NCI-H1092 treated with DMSO at 0.1 percent for 48 hours (cell line): ENCODE data around the gene FMO3.

ENCODE experiments used
- DNase-seq: peaks from one replicate; lab custom pipeline; 2025; lab: John Stamatoyannopoulos, UW

FMO3 gene

DNA sequence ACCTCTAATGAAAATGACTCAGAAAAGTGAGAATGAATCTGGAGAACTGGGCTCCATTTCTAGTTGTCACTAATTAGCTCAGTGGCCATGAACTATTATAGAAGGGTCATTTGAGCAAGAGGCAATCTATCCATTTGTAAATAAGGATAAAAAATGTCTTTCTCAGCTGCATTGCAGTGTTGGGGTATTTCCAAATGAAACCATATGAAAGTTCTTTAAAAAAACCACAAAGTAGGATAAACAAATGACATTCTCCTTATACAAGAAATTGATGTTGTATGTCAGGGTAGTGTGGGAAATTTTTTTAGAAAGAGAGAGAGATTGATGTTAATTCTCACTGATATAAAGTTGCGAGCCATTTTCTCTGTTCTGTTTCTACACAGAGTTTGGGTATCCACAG, 26.0 kb downstream of the FMO3 start:
- no peak for DNase-seq

DNA sequence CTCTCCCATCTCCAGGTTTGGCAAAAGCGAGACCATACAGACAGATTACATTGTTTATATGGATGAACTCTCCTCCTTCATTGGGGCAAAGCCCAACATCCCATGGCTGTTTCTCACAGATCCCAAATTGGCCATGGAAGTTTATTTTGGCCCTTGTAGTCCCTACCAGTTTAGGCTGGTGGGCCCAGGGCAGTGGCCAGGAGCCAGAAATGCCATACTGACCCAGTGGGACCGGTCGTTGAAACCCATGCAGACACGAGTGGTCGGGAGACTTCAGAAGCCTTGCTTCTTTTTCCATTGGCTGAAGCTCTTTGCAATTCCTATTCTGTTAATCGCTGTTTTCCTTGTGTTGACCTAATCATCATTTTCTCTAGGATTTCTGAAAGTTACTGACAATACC, 26.4 kb downstream of the FMO3 start:
- no peak for DNase-seq

DNA sequence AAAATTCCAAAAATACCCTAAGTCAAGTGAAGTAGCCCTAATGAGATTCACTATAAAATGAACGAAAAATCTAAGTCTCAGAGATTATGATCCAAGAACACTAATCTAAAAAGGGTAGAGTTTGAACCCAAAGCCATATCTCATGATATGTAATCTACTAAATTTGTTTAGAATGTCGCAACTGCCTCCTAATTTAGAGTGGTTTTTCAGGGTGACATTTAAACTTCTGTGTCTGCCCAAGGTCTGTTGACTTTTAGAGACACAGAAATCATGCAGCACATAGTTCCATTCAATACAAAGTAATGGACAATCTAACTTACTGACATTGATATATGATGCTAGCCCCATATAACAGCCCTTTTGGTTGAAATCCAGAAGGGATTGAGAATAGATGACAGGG, 28.9 kb downstream of the FMO3 start:
- DNase-seq = no peak

DNA sequence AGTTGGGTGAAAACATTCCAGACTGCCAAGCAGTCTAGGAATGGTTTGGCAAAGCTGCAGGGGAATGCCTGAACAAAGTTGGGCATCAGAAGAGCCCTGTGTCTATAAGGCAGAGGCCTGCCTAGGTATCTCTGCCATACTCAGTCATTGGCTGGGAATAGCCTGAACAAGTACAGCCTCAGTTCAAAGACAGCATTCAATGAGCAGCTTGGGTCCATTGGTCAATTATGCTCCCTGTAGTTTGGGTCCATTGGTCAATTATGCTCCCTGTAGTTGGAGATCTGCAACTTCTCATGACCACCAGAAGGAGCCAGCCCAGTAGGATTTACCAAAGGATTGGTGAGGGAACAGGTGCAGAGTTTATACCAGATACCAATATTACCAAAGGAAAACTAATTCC, 31.6 kb downstream of the FMO3 start:
- no peak for DNase-seq

DNA sequence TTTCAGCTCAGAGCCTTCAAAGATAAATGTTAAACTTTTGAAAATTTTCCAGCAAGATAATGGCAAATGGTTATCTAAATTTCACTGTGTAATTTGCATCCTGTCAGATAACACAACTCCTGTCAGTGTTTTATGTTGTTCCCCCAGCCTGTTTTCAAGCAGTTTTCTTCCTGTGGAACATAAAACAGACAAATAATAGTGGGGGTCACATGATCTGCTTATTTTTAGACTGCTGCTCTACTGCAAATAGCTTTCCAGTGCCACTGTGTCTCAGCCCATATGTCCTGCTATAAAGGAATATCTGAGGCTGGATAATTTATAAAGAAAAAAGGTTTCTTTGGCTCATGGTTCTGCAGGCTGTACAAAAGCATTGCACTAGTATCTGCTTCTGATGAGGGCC, 32.2 kb downstream of the FMO3 start:
- DNase-seq = no peak

DNA sequence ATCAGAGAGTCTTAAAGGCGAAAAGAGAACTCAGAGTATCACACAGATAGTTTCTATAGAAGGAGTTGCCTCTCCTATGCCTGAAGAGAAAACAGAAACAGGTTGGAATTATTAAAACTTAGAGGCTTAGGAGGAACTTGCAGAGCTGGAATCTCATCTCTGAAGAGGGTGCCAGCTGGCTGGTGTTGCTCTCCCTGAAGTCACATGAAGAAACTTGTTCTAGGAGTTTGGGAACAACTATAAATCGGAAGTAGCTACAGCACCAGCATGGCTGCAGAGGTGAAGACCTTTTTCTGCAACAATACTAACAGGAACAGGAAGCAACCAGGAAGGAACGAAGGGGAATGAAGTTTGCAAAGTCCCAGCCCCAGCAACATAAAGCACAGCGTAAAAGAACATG, 35.8 kb downstream of the FMO3 start:
- DNase-seq = no peak

DNA sequence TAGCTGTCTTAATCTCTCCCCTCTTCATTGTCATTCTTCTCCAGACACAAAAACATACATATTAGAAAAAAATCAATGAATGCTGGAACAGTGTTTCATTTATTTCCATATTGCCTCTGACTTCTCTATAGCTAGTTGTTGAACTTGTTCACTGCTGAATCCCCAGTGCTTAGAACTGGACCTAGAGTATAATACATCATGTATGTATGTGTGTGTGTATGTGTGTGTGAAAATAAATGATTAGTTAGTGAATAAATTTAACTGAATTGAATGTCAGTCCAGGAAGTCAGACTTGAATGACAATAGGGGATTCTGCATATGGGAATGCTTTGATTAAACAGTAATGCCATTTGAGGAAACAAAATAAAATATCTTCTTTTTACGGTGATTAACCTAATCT, 36.4 kb downstream of the FMO3 start:
- no peak for DNase-seq

DNA sequence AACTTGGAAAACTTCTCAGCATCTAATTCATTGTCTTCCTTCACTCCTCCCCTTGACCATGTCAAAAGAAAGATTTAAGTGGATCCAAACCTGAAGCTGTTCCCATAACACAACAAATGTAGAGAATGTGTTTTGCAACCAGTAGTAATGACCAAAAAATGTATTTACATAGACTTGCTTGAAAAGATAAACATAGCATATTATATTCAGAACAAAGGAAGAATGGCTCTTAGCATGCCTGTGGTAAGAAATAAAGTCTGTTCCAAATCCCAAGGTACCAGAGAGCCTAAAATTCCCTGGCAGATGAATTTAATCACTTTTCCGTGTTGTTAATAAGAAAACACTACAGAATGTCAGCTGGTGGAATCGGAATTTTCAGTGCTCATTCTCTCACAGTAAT, 36.8 kb downstream of the FMO3 start:
- DNase-seq = no peak

DNA sequence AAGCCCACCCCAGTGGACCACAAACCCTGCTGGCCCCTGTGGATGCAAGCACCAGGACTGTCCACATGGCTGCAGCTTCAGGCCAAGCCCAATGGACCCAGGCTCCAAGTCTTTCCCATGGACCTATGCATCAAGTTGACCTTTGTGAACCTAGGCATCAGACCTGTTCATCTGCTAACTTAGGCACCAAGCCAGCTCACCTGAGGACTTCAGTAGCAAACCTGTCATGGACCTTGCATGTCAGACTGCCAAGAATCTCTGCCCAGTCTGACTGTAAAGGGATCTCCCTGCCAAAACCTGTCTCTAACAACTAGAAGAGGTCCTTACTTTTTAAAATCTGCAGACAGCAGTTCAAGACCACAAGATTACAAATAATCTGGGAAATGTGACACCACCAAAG, 37.8 kb downstream of the FMO3 start:
- DNase-seq = no peak

DNA sequence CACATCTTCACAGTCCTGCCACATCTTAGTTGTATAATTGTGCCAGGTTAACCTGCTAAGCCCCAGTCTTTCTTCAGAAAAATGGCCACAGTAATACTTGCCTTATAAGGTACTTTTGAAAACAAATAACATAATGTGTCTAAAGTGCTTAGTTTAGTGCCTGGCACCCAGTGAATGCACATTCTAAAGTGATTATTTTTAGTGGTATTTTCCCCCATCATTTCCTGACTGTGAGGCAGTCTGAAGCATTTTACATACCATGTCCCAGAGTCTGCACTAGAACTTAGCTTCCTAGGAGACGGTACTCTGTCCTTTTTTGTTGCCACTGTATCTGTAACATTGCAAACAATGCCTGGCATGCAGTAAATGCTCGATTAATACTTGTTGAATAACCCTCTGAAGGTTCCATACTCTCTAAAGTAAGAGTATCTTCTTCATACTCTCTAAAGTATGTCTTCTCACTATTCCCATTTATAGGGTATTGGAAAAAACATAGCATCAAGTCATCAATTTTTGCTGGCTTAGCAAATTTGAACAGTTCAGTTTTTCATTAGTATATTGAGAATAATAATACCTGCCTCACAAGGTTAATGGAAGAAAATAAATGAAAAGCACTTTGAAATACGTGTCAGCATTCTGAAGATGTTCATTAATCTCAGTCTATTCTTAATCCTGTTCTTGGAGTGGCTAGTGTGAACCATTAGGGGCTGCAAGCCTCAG, 43.7 kb downstream of the FMO3 start:
- no peak for DNase-seq

DNA sequence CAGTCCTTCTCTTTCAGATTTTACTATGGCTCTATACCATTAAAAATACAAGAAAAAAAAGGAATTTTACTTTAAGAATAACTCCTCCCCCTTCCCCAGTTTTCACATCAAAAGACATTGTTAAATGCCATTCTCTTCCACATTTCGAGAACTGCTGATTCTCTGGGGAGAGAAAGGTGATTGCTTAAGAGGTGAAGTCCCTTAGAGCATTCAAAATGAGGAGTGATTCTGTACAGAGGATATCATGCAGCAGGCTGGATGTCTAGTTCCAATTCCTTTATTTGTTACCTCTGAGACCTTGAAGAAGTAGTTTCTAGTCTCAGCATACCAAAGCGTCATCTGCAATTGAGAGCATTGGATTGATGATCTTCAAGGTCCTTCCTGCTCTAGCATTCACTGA, 46.9 kb downstream of the FMO3 start:
- DNase-seq = no peak

DNA sequence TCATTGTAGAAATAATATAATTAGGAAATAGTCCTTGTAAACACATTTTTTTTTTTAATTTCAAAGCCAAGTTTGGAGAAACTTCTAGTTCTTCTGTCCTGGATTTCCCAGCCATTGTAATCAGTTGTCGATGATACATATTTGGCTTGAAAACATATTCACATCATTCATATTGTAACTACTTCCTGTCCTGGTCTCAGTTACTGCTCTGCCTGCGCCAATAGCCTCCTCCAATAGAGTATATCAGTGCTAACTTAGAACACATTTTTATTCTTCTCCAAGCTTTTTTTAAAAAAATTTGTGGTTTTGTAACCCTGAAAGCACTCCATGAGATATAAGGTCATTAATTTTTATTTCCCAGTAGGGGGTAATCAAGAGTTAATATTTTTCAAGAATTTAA, 48.3 kb downstream of the FMO3 start:
- DNase-seq = no peak

DNA sequence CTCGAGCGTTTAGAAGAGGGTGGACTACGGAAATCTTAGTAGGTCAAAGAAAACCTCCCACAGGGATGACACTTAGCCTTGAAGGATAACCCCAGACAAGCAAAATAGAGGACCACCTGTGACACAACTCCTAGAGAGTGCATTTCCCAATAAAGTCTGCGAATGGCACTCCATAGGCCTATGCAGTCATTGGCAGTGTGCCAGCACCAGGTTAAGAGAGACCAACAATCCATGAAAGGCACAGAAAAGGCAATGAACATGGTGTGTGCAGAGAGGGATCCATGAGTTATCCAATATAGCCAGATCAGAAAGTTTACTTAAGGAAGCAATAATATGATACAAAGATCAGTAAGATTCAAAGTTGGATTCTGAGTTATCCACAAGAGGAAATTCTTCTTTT, 49.2 kb downstream of the FMO3 start:
- no peak for DNase-seq

DNA sequence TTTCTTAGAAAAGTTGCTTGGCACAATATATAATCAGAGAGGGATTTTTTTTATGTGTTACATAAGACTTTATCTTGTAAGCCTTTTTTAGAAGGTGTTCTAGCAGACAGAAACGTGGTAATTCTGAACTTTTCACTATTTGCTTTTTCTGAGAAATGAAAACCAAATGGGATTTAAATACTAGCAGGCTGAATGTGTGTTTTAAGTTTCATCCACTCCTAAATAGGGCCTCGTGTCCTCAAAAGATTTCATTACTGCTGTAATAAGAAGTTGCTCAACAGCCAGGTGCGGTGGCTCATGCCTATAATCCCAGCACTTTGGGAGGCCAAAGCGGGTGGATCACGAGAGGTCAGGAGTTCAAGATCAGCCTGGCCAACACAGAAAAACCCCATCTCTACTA, 49.7 kb downstream of the FMO3 start:
- no peak for DNase-seq

DNA sequence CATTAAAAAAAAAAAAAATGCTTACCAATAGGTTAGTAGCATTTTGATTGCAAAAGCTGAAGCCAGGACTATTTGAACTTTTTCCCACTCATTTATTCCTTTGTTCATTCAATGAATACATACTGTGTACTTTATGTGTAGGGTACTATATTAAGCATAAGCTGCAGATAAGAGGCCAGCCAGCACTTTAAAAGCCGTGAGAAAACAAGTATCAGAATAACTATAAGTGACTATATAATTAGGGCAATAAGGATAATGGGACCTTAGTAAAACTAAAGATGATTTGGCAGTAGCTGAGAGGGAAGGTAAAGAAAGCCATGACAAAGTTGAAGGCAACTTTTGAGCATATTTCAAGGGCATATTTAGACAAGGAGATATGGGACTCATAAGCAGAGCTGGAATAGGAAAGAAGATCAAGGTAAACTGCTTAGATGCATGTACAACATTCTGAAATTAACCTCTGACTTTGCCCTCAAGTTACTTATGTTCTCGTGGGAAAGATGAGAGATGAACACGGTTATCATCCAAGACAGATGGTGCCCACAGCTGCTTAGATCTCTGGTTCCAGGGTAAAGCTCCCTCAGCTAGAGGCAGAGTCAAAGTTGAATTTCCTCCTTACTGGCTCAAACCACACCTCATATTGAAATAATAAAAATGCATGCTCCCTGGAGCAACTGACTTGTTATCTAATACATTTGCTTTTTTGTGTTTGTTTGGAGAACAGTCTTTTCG, 50.4 kb downstream of the FMO3 start:
- no peak for DNase-seq

DNA sequence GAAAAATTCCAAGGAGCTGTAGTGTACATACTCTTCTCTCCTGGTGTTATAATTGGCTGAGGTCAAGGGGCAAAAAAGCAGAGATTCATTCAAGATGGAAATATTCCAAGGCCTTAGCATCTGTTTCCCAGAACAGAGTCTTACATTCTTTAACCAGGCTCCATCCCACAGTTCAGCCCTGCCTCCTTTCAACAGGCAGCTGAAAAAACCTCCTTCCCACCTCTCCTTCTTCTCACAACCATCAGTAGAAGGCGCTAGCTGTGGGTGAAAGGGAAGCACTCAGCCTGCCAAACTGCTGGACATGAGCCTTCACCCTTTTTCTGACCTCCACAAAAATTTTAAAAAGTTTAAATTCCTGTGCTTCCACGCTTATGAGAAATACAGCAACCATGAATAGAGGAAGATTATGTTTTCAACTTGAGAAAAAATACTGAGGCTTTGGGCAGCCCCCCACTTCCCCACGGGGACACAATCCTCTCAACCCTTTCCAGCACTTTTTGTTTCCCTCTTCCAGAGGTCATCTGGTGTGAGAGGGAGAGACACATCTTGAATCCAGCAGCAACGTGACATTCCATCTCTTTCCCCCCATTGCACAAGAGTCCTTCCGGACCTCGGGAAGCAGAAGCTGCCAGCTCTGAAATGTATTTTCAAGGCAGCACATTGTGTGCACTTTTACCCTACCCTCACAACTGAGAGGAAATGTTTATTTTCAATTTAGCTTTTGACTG, 51.1 kb downstream of the FMO3 start:
- DNase-seq = no peak

DNA sequence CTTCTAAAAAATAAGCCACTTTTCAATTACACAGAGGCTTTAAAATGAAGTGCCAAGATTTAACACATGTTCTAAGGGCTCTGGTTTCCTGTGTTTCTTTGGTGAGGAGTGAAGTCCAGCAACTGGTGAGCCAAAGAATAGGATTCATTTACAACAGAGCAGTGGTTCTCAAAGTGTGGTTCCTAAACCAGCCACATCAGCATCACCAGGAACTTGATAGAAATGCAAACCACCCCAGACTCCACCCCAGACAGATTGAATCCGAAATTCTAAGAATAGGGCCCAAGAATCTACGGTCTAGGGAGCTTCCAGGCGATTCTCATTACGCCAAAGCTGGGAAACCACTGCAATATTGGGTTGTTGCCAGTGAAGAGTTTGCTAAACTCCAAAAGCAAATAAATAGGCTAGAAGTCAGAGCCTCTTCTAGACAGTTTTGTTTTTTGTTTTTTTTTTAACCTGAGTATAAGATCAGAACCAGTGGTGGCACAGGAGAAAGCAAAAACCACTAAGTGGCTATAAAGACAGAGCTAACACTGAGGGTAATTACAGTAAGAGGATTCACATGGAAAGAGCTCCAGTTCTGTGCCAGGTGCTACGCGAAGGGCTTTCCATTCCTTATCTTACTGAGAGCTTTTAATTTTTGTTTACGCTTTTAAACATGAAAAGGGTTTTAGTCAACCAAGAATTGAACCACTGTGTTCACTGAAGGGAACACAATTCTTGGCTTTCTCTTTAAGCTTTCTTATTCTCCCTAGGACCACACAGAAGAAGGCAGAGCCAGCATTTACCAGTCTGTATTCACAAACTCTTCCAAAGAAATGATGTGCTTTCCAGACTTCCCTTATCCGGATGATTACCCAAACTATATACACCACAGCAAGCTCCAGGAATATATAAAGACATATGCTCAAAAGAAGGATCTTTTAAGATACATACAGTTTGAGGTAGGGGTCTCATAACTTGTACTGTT, 52.0 kb downstream of the FMO3 start:
- peak; percentile 86 for DNase-seq

DNA sequence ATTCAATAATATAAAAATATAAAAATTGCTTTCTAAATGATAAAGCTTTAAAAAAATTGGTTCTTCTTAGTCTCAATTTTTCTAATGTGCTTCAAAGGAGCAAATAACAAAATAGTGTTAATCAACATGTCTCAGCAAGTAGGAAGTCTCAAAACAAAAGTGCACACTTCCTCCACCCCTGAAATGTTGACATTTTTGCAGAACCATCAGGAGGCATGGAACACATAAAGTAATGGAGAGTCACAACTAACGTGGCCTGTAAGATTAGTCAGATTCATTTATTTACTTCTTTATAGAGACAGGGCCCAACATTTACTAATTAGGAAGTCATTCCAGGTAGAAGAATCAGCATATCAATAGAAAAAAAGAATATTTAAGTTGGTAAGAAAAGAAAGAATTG, 59.5 kb downstream of the FMO3 start:
- no peak for DNase-seq

DNA sequence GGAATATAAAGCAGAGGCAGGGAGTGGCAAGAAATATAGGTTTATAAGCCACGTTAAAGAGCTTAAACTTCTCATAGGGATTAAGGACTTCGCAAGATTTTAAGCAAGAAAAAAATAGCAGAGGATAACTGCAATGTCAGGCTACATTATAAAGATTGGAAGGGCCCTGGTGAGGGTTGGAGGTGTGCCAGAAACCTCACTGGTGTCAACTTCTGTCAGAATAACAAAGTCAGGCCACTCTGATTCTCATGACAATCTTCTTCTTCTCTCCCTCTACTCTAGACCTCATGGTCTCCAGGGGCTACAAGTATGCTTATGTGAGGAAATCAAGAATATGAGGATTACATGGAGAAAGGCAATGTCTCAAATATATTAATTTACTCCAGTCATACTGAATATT, 61.8 kb downstream of the FMO3 start:
- DNase-seq = no peak

DNA sequence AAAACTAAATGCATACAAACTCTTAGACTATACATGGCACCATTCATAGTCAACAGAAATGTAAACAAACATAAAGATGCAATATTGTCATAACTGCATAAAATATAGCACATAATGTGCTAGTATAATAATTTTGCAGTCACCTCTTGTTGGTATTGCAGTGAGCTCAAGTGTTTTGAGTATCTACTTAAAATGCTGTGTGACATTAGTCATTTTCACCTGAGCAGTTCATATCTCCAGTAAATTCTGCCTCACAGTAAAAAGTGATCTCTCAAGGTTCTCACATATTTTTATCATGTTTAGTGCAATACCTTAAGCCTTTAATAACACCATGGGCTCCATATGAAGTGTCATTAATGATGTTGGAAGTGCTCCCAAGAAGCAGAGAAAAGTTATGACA, 64.8 kb downstream of the FMO3 start:
- DNase-seq = no peak

DNA sequence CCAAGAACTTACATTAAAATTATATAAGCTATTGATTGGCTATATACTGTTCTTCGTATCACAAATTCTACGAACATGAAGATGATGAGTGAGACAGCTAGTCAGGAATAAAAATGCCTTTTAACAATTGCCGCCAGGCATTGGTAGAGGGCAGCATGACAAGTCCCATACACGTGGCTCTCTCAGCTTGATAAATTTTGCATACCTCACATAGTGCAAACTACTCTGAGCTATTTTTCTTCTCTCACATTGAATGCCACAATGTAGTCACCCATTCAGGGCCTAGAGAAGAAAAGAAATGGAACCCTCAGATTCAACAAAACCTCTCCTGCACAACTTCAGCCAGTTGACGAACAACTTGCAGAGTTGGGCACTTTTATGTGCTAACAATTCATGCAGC, 67.4 kb downstream of the FMO3 start:
- no peak for DNase-seq

DNA sequence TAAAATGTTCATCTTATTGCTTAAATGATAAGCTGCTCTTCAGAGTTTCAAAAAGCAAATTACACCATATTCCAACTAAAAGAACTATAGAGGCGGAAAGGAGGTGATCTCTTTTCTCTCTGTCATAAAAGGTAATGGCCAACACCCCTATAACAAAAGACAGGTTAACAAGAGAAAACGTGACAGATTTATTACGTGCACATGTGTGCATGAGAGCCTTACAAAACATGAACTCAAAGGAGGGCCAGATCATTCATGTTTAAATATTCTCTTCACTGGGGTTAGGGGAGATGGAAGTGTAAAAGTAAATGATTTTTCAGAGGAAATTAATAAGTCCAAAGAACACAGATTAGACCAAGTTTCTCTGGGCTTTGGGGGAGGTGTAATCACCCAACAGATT, 67.8 kb downstream of the FMO3 start:
- DNase-seq = no peak
